Naive B cell (primary cell): ENCODE data around the gene RNU6-1. TPM values are rescaled to one million over a fixed set of nuclear protein-coding genes. Genes with fewer than 3 reads are reported as not detected.
A peak's percentile ranks its signal among the peaks of the same experiment; 100 is the strongest.

Source experiments
- ATAC-seq, 2 donors: fragments of 150-1000 bp; cut with Tn5 transposase; 2 replicates each; pipeline ENCODE4 v1.10.0; 2021; ENCODE audit warnings: low read depth in 2 of 2, mild to moderate bottlenecking in 2 of 2, moderate library complexity in 2 of 2
- DNase-seq: peaks from one replicate; pipeline ENCODE4 v3.0.0; 2022
- H3K27ac Mint-ChIP-seq, 6 donors: one replicate each; pipeline ENCODE4 v1.8.0; 2020 to 2022; ENCODE audit warnings: mild to moderate bottlenecking in 6 of 6, mixed read lengths in 6 of 6, moderate library complexity in 5 of 6, inconsistent platforms in 2 of 6
- H3K27me3 Mint-ChIP-seq, 3 donors: one replicate each; pipeline ENCODE4 v1.8.0; 2021 to 2022; ENCODE audit warnings: mixed read lengths in 3 of 3, mild to moderate bottlenecking in 1 of 3
- H3K36me3 Mint-ChIP-seq, 2 donors: one replicate each; pipeline ENCODE4 v1.8.0; 2020 to 2022; ENCODE audit warnings: mixed read lengths in 2 of 2, inconsistent platforms in 1 of 2, mild to moderate bottlenecking in 1 of 2
- H3K4me1 Mint-ChIP-seq, 3 donors: one replicate each; pipeline ENCODE4 v1.8.0; 2020 to 2022; ENCODE audit warnings: mixed read lengths in 3 of 3, inconsistent platforms in 1 of 3, mild to moderate bottlenecking in 1 of 3, moderate library complexity in 1 of 3
- H3K4me3 Mint-ChIP-seq, 8 donors: one replicate each; pipeline ENCODE4 v1.8.0; 2020 to 2022; ENCODE audit warnings: mild to moderate bottlenecking in 8 of 8, mixed read lengths in 8 of 8, moderate library complexity in 8 of 8, inconsistent platforms in 2 of 8
- H3K9me3 Mint-ChIP-seq, 7 donors: one replicate each; pipeline ENCODE4 v1.8.0; 2020 to 2022; ENCODE audit warnings: mixed read lengths in 7 of 7, mild to moderate bottlenecking in 5 of 7, inconsistent platforms in 2 of 7, moderate library complexity in 1 of 7
- polyA plus RNA-seq, 6 donors: library from polyadenylated mRNA; unstranded; fragments of 300-500 nt; fragmentation: Illumina TruSeq; gene quantifications; one replicate each; pipeline ENCODE4 v1.2.3, GENCODE V29; 2021; ENCODE audit warnings: low read depth in 6 of 6

RNU6-1 gene
- polyA plus RNA-seq, 6 donors from 2014 or later, result not detected

- Mint-ChIP-seq H3K27ac (peak overlapping the region in 4 of 6 donors; percentile 49 to 88 (median 70)), H3K36me3 (peaks cover 0 to 3% of the 10 kb centered on the region in 2 donors), H3K4me1 (peaks cover 48 to 63% (median 52%) of the 10 kb centered on the region in 3 donors), H3K4me3 (peak overlapping the region; percentile 83 to 93 (median 89)), H3K9me3 (peaks cover 0 to 2% (median 0%) of the 10 kb centered on the region in 7 donors), H3K27me3 (peaks cover 54 to 60% (median 58%) of the 10 kb centered on the region in 3 donors)
- DNase-seq (no peak), ATAC-seq (no peak)
Measured at GRCh38 chr15:67836134-67836455, 3.8 kb downstream of the RNU6-1 start.

- H3K27ac Mint-ChIP-seq, result peak overlapping the region in 4 of 6 donors; percentile 33 to 87 (median 52)
- H3K9me3 Mint-ChIP-seq, result peaks cover 0 to 2% (median 0%) of the 10 kb centered on the region in 7 donors
- H3K4me3 Mint-ChIP-seq, result peak overlapping the region; percentile 83 to 93 (median 89)
- H3K4me1 Mint-ChIP-seq, result peaks cover 49 to 62% (median 49%) of the 10 kb centered on the region in 3 donors
- peaks cover 60 to 66% (median 64%) of the 10 kb centered on the region in 3 donors for H3K27me3 Mint-ChIP-seq
- no peak for DNase-seq
- H3K36me3 Mint-ChIP-seq, result peaks cover 0 to 9% of the 10 kb centered on the region in 2 donors
- no peak for ATAC-seq
Measured at GRCh38 chr15:67835297-67836133, 4.3 kb downstream of the RNU6-1 start.

GRCh38 chr15:67834581-67835296 lies 5.1 kb downstream of the RNU6-1 start:
- Mint-ChIP-seq H3K27ac (peak overlapping the region in 3 of 6 donors; percentile 57 to 81 (median 67)), H3K36me3 (peaks cover 0 to 11% of the 10 kb centered on the region in 2 donors), H3K4me1 (peaks cover 45 to 57% (median 55%) of the 10 kb centered on the region in 3 donors), H3K4me3 (peak overlapping the region; percentile 83 to 93 (median 89)), H3K9me3 (no peaks in the 10 kb centered on the region), H3K27me3 (peaks cover 65 to 69% (median 68%) of the 10 kb centered on the region in 3 donors)
- DNase-seq (no peak), ATAC-seq (no peak)

DNA sequence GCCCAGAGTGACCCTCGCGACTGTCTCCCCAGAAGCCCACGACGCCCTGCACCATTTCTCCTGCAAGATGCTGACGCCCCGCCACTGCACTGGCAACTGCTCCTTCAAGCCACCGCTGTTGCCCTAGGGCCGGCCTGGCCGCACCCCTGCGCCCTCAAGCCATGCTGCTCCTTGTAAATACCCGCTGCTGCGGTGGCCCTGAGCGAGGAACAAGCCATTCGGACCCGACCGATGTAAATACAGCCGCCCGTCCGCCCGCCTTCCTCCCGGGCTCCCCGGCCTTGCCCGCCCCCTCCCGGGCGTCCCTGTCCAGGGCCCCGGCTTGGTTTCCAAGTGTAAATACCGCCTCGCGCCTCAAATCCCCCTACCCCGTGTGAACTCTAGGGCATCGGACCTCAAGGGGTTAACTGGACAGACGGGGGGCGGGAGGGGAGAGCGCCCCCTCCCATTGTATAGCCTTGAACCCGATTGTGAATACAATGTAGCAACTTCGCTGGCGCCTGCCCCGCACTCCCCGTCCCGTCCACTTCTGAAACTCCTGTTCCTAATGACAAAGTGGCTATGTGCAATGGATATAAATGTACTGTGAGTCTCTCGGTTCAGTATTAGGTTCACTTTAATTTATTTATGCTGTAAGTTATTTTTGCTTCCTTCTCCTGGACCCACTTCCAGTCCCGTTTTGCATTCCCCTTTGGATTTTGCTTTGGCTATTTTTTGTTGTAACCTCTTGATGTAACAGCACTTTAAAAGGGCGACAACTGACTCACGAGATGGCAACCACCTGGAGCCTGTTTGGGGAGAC lies 5.9 kb downstream of the RNU6-1 start:
- Mint-ChIP-seq H3K4me1 (peaks cover 38 to 55% (median 55%) of the 10 kb centered on the region in 3 donors), H3K36me3 (peaks cover 0 to 11% of the 10 kb centered on the region in 2 donors), H3K27ac (peak overlapping the region in 4 of 6 donors; percentile 28 to 96 (median 62)), H3K4me3 (peak overlapping the region; percentile 83 to 93 (median 88)), H3K27me3 (peaks cover 66 to 75% (median 75%) of the 10 kb centered on the region in 3 donors), H3K9me3 (peaks cover 0 to 3% (median 0%) of the 10 kb centered on the region in 7 donors)
- ATAC-seq, result peak; percentile 35 to 46
- DNase-seq, result no peak

DNA sequence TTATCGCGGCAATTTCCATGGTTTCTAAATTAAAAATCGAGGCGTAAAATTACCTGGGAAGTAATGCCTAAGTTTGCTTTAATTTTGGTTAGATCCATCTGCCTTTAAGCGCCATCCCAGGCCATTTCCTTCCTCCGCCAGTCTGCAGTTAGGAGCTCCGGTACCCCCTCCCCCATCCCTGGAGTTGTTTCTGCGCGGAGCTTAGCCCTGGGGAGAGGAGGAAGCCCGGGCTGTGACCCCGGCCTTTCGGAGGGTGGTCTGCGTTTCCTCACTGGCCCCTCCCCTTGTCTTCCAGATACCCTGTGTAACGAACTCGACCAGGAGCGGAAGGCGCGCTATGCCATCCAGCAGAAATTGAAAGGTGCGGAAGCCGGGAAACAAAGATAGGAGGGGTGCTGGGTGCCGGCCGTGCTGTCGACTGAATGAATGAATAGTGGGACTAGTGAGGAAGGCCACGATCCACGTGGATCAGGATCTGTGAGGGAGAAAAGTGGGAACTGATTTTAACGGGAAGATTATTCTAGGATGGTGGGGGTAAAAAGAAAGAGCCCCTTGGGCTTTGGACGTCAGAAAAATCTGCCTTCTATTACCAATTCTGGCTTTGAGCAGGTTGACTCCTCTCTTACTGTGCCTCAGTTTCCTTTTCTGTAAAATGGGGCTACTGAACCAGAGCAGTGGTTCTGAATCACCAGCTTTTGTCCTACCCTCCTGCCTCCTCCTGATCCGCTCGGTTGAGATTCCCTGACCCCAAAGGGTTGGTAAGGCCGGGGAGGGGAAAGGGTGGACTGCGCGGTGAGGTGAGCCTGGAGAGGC lies 6.7 kb downstream of the RNU6-1 start:
- Mint-ChIP-seq H3K4me3 (peak overlapping the region; percentile 83 to 93 (median 88)), H3K36me3 (peaks cover 0 to 16% of the 10 kb centered on the region in 2 donors), H3K9me3 (peaks cover 0 to 6% (median 2%) of the 10 kb centered on the region in 7 donors), H3K27me3 (peaks cover 74 to 83% (median 83%) of the 10 kb centered on the region in 3 donors), H3K27ac (peak overlapping the region in 4 of 6 donors; percentile 12 to 75 (median 42)), H3K4me1 (peaks cover 42 to 56% (median 54%) of the 10 kb centered on the region in 3 donors)
- ATAC-seq, result no peak
- no peak for DNase-seq

DNA sequence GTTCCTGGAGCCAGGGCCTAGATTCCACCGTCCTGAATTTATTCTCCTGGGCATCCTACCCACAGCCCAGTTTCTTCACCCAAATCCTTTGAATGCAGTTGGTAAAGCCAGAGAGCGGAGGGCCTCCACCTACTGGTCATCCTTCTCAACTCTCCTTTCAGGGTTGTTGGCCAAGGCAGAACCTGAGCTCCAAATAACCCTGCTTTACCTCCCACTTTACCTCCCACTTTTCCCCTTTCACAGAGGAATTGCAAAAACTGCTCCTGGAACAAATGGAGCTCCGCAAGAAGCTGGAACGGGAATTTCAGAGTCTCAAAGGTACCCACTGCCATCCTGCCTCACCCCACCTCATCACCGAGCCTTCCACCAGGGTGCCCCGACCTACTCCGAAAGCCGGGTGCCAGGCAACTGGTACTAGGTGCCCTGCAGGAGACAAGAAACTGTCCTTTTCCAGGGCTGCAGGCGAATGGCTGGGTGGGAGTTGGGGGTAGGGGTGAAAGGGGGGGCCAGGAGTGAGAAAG lies 7.8 kb downstream of the RNU6-1 start:
- no peak for ATAC-seq
- H3K4me3 Mint-ChIP-seq, result peak overlapping the region in 4 of 8 donors; percentile 9 to 87 (median 84)
- peaks cover 0 to 19% of the 10 kb centered on the region in 2 donors for H3K36me3 Mint-ChIP-seq
- peaks cover 39 to 56% (median 51%) of the 10 kb centered on the region in 3 donors for H3K4me1 Mint-ChIP-seq
- H3K9me3 Mint-ChIP-seq, result peaks cover 0 to 7% (median 2%) of the 10 kb centered on the region in 7 donors
- peaks cover 72 to 80% (median 78%) of the 10 kb centered on the region in 3 donors for H3K27me3 Mint-ChIP-seq
- H3K27ac Mint-ChIP-seq, result peak overlapping the region in 2 of 6 donors; percentile 47 to 60
- DNase-seq, result no peak

DNA sequence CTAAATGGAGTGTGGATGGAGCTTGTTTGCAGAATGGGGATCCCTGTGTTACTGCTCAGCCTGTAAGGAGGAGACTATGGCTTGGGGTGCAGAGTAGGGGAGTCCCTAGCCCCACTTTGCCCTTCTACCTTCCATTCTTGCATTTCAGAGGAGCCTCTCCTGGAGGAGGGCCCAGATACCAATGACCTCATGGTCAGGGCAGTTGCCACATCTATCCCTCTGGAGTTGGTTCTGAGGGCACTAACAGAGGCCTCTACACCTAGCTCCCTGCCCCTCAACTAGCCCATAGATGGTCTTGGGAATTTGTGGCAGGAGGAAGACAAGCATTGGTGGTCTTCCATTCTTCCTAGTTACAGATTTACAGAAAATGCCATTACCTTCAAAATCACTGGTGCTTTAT lies 8.5 kb downstream of the RNU6-1 start:
- Mint-ChIP-seq H3K27me3 (peaks cover 71 to 78% (median 76%) of the 10 kb centered on the region in 3 donors), H3K9me3 (peaks cover 0 to 8% (median 2%) of the 10 kb centered on the region in 7 donors), H3K4me3 (peak overlapping the region in 3 of 8 donors; percentile 20 to 81 (median 57)), H3K27ac (no peak overlapping the region), H3K4me1 (peaks cover 39 to 53% (median 48%) of the 10 kb centered on the region in 3 donors), H3K36me3 (peaks cover 0 to 20% of the 10 kb centered on the region in 2 donors)
- no peak for DNase-seq
- ATAC-seq, result no peak

- peak overlapping the region in 4 of 8 donors; percentile 63 to 84 (median 76) for H3K4me3 Mint-ChIP-seq
- H3K27me3 Mint-ChIP-seq, result peaks cover 70 to 73% (median 73%) of the 10 kb centered on the region in 3 donors
- H3K27ac Mint-ChIP-seq, result peak overlapping the region in 4 of 6 donors; percentile 81 to 99 (median 93)
- peaks cover 0 to 27% of the 10 kb centered on the region in 2 donors for H3K36me3 Mint-ChIP-seq
- H3K9me3 Mint-ChIP-seq, result peaks cover 2 to 13% (median 5%) of the 10 kb centered on the region in 7 donors
- DNase-seq (no peak), ATAC-seq (no peak)
- H3K4me1 Mint-ChIP-seq, result peaks cover 36 to 51% (median 49%) of the 10 kb centered on the region in 3 donors
Measured at GRCh38 chr15:67829647-67830504, 10.0 kb downstream of the RNU6-1 start.

- no peak for DNase-seq
- Mint-ChIP-seq H3K27ac (peak overlapping the region in 5 of 6 donors; percentile 54 to 99 (median 81)), H3K36me3 (peaks cover 0 to 28% of the 10 kb centered on the region in 2 donors), H3K27me3 (peaks cover 70 to 73% (median 72%) of the 10 kb centered on the region in 3 donors), H3K9me3 (peaks cover 2 to 15% (median 6%) of the 10 kb centered on the region in 7 donors), H3K4me1 (peaks cover 37 to 53% (median 49%) of the 10 kb centered on the region in 3 donors), H3K4me3 (peak overlapping the region; percentile 30 to 85 (median 74))
- ATAC-seq, result no peak
Measured at GRCh38 chr15:67828969-67829646, 10.7 kb downstream of the RNU6-1 start.

DNA sequence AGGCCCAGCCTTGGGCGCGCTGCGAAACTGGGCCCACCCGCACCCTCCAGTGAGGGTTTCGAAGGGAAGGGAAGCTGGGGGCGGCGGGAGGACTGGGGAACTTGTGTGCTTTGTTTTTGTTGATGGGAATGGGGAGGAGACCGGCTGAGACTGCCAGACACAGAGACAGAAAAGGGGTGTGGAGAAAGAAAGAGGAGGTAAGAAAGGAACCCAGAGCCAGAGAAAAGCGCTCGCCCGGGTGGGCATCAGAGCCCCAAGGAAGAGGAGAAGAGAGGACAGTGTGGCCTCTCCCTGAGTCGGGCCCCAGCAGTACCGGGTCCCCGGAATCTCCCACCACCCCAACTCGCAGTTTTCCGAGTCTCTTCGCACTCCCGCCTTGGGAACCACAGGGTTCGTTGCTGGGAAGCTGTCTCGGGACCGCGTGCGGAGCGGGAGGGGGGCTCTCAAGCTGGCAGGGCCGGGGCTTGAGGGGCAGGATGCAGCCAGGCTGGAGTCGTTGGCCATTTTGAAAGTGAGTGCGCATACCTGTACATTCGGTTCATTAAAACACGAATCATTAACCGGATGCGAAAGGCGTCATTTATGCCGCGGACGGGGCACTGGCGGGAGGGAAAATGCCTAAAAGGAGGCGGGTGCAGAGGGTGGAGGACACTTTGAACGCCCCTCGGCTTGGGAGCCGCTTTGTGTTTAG lies 11.4 kb downstream of the RNU6-1 start:
- peak overlapping the region in 5 of 6 donors; percentile 76 to 99 (median 81) for H3K27ac Mint-ChIP-seq
- H3K9me3 Mint-ChIP-seq, result peaks cover 2 to 21% (median 8%) of the 10 kb centered on the region in 7 donors
- peaks cover 38 to 53% (median 49%) of the 10 kb centered on the region in 3 donors for H3K4me1 Mint-ChIP-seq
- H3K27me3 Mint-ChIP-seq, result peaks cover 70 to 73% (median 73%) of the 10 kb centered on the region in 3 donors
- ATAC-seq (no peak), DNase-seq (no peak)
- H3K4me3 Mint-ChIP-seq, result peak overlapping the region; percentile 70 to 85 (median 74)
- H3K36me3 Mint-ChIP-seq, result peaks cover 0 to 35% of the 10 kb centered on the region in 2 donors
